NCI-H1417 (cell line): ENCODE results near the gene CCR9.

Source experiments
- DNase-seq, 3 experiments: peaks; one replicate each; lab custom pipeline; 2025; lab: John Stamatoyannopoulos, UW

The CCR9 gene

GRCh38 chr3:45936261-45936660 is 49.9 kb downstream of the CCR9 start:
- DNase-seq: no peak

GRCh38 chr3:45937206-45938042 is 51.1 kb downstream of the CCR9 start:
- DNase-seq: no peak

GRCh38 chr3:45938043-45938435 is 51.7 kb downstream of the CCR9 start:
- DNase-seq: no peak

GRCh38 chr3:45938864-45939263 is 52.5 kb downstream of the CCR9 start:
- DNase-seq: peak; percentile 47 to 85 (median 59)

GRCh38 chr3:45939341-45939771 is 53.0 kb downstream of the CCR9 start:
- peak in 1 of 3 experiments; percentile 20 for DNase-seq

GRCh38 chr3:45940004-45940780 is 53.8 kb downstream of the CCR9 start:
- peak in 1 of 3 experiments; percentile 0 for DNase-seq

GRCh38 chr3:45940781-45941365 is 54.5 kb downstream of the CCR9 start:
- DNase-seq: no peak

- no peak for DNase-seq
Measured at GRCh38 chr3:45942051-45942825, 55.9 kb downstream of the CCR9 start.

- no peak for DNase-seq
Measured at GRCh38 chr3:45943207-45943846, 57.0 kb downstream of the CCR9 start, which contains the start of gene CXCR6. TSS of gene CXCR6 (plus strand) at chr3:45943464. CDS start at chr3:45946482, 3,018 bp downstream.

GRCh38 chr3:45944830-45945620 is 58.7 kb downstream of the CCR9 start:
- DNase-seq: no peak

GRCh38 chr3:45946307-45946706 is 60.0 kb downstream of the CCR9 start:
- DNase-seq: no peak

GRCh38 chr3:45946875-45947274 is 60.5 kb downstream of the CCR9 start:
- no peak for DNase-seq

- DNase-seq: no peak
Measured at GRCh38 chr3:45947361-45947760, 61.0 kb downstream of the CCR9 start.

- no peak for DNase-seq
Measured at GRCh38 chr3:45948311-45948781, 62.0 kb downstream of the CCR9 start.

GRCh38 chr3:45948881-45949280 is 62.5 kb downstream of the CCR9 start:
- no peak for DNase-seq

GRCh38 chr3:45949432-45949831 is 63.1 kb downstream of the CCR9 start:
- no peak for DNase-seq

GRCh38 chr3:45950131-45950530 is 63.8 kb downstream of the CCR9 start:
- no peak for DNase-seq

- DNase-seq: no peak
Measured at GRCh38 chr3:45950686-45951600, 64.6 kb downstream of the CCR9 start.

- no peak for DNase-seq
Measured at GRCh38 chr3:45951946-45952345, 65.6 kb downstream of the CCR9 start.
